ENCODE data around the gene OCSTAMP. TPM values are rescaled to one million over a fixed set of nuclear protein-coding genes. Genes with fewer than 3 reads are reported as not detected.

The OCSTAMP gene
- total and polyA plus RNA-seq, 2 experiments from 2014 or later, result 0.32 to 0.45 TPM

DNA sequence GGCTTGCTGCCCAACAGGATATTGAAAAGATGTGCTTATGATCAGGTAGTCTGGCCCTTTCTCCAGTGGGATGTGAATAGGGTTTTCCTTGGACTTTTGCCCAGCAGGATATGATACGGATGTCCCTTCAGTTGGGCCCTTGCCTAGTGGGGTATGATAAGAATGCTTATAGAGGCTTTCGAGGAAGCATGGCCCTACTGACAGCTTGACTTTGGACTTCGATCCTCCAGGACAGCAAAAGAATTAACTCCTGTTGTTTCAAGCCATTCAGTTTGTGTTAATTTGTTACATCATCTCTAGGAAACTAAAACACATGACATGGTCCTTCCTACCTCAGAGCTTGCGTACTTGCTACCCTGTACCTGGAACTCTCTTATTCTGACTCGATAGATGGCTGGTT is 27.3 kb downstream of the OCSTAMP start:
- Mint-ChIP-seq H3K27me3 (ENCODE audit: insufficient read depth, low read depth, poor library complexity) (no peaks in the 10 kb centered on the region), H3K9me3 (no peaks in the 10 kb centered on the region), H3K4me1 (no peaks in the 10 kb centered on the region; the same call in 2 of the 3 replicates), H3K27ac (no peak overlapping the region), H3K4me3 (no peak overlapping the region), H3K36me3 (ENCODE audit: low read depth) (no peaks in the 10 kb centered on the region)
- no peak overlapping the region for H3K27ac ChIP-seq (ENCODE audit: low read depth)
- H3K79me2 ChIP-seq (replicated peaks; ENCODE audit: insufficient read depth), result no peaks in the 10 kb centered on the region
- no peak overlapping the region for H3K4me2 ChIP-seq
- no peaks in the 10 kb centered on the region for H3K4me1 ChIP-seq (ENCODE audit: insufficient read depth)
- no peaks in the 10 kb centered on the region for H4K20me1 ChIP-seq (replicated peaks; ENCODE audit: insufficient read depth)
- DNase-seq (ENCODE audit: low spot score), result no peak
- no peak overlapping the region for H2AFZ ChIP-seq
- no peaks in the 10 kb centered on the region for H3K27me3 ChIP-seq (ENCODE audit: insufficient read depth)
- TF ChIP-seq, protein P1, sequence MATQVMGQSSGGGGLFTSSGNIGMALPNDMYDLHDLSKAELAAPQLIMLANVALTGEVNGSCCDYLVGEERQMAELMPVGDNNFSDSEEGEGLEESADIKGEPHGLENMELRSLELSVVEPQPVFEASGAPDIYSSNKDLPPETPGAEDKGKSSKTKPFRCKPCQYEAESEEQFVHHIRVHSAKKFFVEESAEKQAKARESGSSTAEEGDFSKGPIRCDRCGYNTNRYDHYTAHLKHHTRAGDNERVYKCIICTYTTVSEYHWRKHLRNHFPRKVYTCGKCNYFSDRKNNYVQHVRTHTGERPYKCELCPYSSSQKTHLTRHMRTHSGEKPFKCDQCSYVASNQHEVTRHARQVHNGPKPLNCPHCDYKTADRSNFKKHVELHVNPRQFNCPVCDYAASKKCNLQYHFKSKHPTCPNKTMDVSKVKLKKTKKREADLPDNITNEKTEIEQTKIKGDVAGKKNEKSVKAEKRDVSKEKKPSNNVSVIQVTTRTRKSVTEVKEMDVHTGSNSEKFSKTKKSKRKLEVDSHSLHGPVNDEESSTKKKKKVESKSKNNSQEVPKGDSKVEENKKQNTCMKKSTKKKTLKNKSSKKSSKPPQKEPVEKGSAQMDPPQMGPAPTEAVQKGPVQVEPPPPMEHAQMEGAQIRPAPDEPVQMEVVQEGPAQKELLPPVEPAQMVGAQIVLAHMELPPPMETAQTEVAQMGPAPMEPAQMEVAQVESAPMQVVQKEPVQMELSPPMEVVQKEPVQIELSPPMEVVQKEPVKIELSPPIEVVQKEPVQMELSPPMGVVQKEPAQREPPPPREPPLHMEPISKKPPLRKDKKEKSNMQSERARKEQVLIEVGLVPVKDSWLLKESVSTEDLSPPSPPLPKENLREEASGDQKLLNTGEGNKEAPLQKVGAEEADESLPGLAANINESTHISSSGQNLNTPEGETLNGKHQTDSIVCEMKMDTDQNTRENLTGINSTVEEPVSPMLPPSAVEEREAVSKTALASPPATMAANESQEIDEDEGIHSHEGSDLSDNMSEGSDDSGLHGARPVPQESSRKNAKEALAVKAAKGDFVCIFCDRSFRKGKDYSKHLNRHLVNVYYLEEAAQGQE (IDR thresholded peaks at IDR 0.05; ENCODE audit: unreplicated experiment), result no peak
- TF ChIP-seq ZNF114 (CRISPR knock-in tag; IDR thresholded peaks at IDR 0.05), result no peak
- TF ChIP-seq, protein P2, sequence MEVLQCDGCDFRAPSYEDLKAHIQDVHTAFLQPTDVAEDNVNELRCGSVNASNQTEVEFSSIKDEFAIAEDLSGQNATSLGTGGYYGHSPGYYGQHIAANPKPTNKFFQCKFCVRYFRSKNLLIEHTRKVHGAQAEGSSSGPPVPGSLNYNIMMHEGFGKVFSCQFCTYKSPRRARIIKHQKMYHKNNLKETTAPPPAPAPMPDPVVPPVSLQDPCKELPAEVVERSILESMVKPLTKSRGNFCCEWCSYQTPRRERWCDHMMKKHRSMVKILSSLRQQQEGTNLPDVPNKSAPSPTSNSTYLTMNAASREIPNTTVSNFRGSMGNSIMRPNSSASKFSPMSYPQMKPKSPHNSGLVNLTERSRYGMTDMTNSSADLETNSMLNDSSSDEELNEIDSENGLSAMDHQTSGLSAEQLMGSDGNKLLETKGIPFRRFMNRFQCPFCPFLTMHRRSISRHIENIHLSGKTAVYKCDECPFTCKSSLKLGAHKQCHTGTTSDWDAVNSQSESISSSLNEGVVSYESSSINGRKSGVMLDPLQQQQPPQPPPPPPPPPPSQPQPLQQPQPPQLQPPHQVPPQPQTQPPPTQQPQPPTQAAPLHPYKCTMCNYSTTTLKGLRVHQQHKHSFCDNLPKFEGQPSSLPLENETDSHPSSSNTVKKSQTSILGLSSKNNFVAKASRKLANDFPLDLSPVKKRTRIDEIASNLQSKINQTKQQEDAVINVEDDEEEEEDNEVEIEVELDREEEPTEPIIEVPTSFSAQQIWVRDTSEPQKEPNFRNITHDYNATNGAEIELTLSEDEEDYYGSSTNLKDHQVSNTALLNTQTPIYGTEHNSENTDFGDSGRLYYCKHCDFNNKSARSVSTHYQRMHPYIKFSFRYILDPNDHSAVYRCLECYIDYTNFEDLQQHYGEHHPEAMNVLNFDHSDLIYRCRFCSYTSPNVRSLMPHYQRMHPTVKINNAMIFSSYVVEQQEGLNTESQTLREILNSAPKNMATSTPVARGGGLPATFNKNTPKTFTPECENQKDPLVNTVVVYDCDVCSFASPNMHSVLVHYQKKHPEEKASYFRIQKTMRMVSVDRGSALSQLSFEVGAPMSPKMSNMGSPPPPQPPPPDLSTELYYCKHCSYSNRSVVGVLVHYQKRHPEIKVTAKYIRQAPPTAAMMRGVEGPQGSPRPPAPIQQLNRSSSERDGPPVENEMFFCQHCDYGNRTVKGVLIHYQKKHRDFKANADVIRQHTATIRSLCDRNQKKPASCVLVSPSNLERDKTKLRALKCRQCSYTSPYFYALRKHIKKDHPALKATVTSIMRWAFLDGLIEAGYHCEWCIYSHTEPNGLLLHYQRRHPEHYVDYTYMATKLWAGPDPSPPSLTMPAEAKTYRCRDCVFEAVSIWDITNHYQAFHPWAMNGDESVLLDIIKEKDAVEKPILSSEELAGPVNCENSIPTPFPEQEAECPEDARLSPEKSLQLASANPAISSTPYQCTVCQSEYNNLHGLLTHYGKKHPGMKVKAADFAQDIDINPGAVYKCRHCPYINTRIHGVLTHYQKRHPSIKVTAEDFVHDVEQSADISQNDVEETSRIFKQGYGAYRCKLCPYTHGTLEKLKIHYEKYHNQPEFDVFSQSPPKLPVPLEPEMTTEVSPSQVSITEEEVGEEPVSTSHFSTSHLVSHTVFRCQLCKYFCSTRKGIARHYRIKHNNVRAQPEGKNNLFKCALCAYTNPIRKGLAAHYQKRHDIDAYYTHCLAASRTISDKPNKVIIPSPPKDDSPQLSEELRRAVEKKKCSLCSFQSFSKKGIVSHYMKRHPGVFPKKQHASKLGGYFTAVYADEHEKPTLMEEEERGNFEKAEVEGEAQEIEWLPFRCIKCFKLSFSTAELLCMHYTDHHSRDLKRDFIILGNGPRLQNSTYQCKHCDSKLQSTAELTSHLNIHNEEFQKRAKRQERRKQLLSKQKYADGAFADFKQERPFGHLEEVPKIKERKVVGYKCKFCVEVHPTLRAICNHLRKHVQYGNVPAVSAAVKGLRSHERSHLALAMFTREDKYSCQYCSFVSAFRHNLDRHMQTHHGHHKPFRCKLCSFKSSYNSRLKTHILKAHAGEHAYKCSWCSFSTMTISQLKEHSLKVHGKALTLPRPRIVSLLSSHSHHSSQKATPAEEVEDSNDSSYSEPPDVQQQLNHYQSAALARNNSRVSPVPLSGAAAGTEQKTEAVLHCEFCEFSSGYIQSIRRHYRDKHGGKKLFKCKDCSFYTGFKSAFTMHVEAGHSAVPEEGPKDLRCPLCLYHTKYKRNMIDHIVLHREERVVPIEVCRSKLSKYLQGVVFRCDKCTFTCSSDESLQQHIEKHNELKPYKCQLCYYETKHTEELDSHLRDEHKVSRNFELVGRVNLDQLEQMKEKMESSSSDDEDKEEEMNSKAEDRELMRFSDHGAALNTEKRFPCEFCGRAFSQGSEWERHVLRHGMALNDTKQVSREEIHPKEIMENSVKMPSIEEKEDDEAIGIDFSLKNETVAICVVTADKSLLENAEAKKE (CRISPR knock-in tag; IDR thresholded peaks at IDR 0.05), result no peak
- no peak for TF ChIP-seq ZNF331 (CRISPR knock-in tag; IDR thresholded peaks at IDR 0.05; ENCODE audit: low read depth)
- no peak for ATAC-seq
- no peaks in the 10 kb centered on the region for H3K9me2 ChIP-seq (ENCODE audit: insufficient read depth)
- H3K4me3 ChIP-seq, result no peak overlapping the region
- H3K36me3 ChIP-seq (ENCODE audit: insufficient read depth), result no peaks in the 10 kb centered on the region
- H3F3A ChIP-seq (replicated peaks; ENCODE audit: low read depth), result no peaks in the 10 kb centered on the region

All from GM23338 (cell line).